Measurements from ENCODE around the gene PTCRA. TPM values are rescaled to one million over a fixed set of nuclear protein-coding genes. Genes with fewer than 3 reads are reported as not detected.
"Not testable (repeated sequence)": the region's sequence is repeated elsewhere in the genome, so short reads cannot be mapped to it uniquely, and the experiment has no call there.

PTCRA gene
- total RNA-seq, 1 experiment from 2014 or later: not detected

DNA sequence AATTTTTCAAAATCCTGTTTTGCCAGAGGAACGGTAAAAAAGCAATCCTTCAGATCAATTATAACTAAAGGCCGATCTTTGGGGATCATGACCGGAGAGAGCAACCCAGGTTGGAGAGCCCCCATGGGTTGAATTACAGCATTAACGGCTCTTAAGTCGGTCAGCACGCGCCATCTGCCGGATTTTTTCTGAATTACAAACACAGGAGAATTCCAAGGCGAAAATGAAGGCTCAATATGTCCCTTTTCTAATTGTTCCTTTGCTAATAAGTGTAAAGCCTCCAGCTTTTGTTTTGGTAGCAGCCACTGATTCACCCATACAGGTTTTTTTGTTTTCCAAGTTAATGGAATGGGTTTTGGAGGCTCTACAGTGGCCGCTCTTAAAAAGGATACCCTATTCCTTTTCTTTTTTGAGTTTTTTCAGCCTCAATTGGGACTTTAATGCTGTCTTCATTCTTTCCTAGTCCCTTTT lies 16.9 kb upstream of the PTCRA start:
- ChIA-PET POLR2A (ENCODE audit: unreplicated experiment) (no interaction called here), CTCF (interaction anchor here (0.7 kb wide), 1 partner anchor 18 kb away, joined by 3 read pairs; no protein-coding TSS in a partner anchor)
- TF ChIP-seq EZH2phosphoT487 (IDR thresholded peaks at IDR 0.05; ENCODE audit: borderline replicate concordance, low read length): no peak
- TF ChIP-seq, protein P1, sequence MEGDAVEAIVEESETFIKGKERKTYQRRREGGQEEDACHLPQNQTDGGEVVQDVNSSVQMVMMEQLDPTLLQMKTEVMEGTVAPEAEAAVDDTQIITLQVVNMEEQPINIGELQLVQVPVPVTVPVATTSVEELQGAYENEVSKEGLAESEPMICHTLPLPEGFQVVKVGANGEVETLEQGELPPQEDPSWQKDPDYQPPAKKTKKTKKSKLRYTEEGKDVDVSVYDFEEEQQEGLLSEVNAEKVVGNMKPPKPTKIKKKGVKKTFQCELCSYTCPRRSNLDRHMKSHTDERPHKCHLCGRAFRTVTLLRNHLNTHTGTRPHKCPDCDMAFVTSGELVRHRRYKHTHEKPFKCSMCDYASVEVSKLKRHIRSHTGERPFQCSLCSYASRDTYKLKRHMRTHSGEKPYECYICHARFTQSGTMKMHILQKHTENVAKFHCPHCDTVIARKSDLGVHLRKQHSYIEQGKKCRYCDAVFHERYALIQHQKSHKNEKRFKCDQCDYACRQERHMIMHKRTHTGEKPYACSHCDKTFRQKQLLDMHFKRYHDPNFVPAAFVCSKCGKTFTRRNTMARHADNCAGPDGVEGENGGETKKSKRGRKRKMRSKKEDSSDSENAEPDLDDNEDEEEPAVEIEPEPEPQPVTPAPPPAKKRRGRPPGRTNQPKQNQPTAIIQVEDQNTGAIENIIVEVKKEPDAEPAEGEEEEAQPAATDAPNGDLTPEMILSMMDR (conservative IDR thresholded peaks at IDR 0.05; ENCODE audit: low read depth, low read length): peak; percentile 77
- ATAC-seq (no peak), DNase-seq (peak; percentile 86)
- Histone ChIP-seq H3K79me2 (ENCODE audit: low read length) (no peaks in the 10 kb centered on the region), H3K27me3 (ENCODE audit: low read length) (no peaks in the 10 kb centered on the region), H3K27ac (ENCODE audit: low read length) (no peak overlapping the region), H3K4me1 (ENCODE audit: insufficient read depth, low read length) (peaks cover 16% of the 10 kb centered on the region), H3F3A (ENCODE audit: low read length, unreplicated experiment) (no peaks in the 10 kb centered on the region), H4K20me1 (ENCODE audit: low read length) (no peaks in the 10 kb centered on the region), H3K9me3 (ENCODE audit: low read length) (no peaks in the 10 kb centered on the region), H3K4me2 (ENCODE audit: low read length) (peak overlapping the region; percentile 82), H3K4me3 (ENCODE audit: low read length) (peak overlapping the region; percentile 60), H3K9ac (ENCODE audit: low read length) (peak overlapping the region; percentile 25; the same call in 1 of the 2 replicates), H2AFZ (ENCODE audit: low read length) (peak overlapping the region; percentile 90), H3K9me2 (replicated peaks; ENCODE audit: low read length) (no peaks in the 10 kb centered on the region), H3K36me3 (ENCODE audit: low read depth, low read length) (no peaks in the 10 kb centered on the region)
- BruUV-seq (replicated peaks): no TSS peak
- intact Hi-C loops (cut with micrococcal nuclease): loop anchor here (1.0 kb wide), 1 partner anchor 238 kb away; no protein-coding TSS in a partner anchor

DNA sequence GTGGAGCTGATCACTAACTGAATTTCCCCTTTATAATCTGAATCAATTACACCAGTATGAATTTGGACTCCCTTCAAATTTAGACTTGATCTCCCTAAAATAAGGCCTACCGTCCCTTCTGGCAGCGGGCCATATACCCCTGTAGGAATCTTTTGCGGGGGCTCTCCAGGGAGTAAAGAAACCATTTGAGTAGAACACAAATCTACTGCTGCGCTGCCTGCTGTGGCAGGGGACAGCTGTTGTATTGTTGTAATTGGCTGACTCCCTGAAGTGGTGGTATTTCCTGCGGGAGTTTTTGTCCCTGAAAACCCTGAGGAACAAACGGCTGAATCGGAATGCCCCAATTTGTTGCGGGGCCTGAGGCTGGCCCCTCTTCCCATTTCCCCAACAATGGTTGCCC lies 16.0 kb upstream of the PTCRA start:
- Histone ChIP-seq H3K27me3 (ENCODE audit: low read length) (no peaks in the 10 kb centered on the region), H3K36me3 (ENCODE audit: low read depth, low read length) (no peaks in the 10 kb centered on the region), H3K4me1 (ENCODE audit: insufficient read depth, low read length) (peaks cover 16% of the 10 kb centered on the region), H2AFZ (ENCODE audit: low read length) (peak overlapping the region; percentile 90; the same call in 1 of the 2 replicates), H3K9ac (ENCODE audit: low read length) (no peak overlapping the region), H3K4me3 (ENCODE audit: low read length) (no peak overlapping the region), H3K4me2 (ENCODE audit: low read length) (peak overlapping the region; percentile 82; the same call in 1 of the 2 replicates), H3K79me2 (ENCODE audit: low read length) (no peaks in the 10 kb centered on the region), H3K27ac (ENCODE audit: low read length) (no peak overlapping the region), H4K20me1 (ENCODE audit: low read length) (no peaks in the 10 kb centered on the region), H3F3A (ENCODE audit: low read length, unreplicated experiment) (no peaks in the 10 kb centered on the region), H3K9me3 (ENCODE audit: low read length) (no peaks in the 10 kb centered on the region), H3K9me2 (replicated peaks; ENCODE audit: low read length) (no peaks in the 10 kb centered on the region)
- intact Hi-C loops (cut with micrococcal nuclease): loop anchor here (1.0 to 5.0 kb wide), 3 partner anchors 82 to 243 kb away; partner anchors contain the start of gene PPP2R5D
- ChIA-PET CTCF (interaction anchor here (0.6 kb wide), 1 partner anchor 728 kb away, joined by 3 read pairs; no protein-coding TSS in a partner anchor), POLR2A (ENCODE audit: unreplicated experiment) (no interaction called here)
- TF ChIP-seq EZH2 (IDR thresholded peaks at IDR 0.05; ENCODE audit: low read length, unreplicated experiment) (no peak), EZH2phosphoT487 (IDR thresholded peaks at IDR 0.05; ENCODE audit: borderline replicate concordance, low read length) (no peak)
- TF ChIP-seq, protein P1 (conservative IDR thresholded peaks at IDR 0.05; ENCODE audit: low read depth, low read length): no peak
- no TSS peak for BruUV-seq (replicated peaks)
- DNase-seq: no peak
- no peak for ATAC-seq

DNA sequence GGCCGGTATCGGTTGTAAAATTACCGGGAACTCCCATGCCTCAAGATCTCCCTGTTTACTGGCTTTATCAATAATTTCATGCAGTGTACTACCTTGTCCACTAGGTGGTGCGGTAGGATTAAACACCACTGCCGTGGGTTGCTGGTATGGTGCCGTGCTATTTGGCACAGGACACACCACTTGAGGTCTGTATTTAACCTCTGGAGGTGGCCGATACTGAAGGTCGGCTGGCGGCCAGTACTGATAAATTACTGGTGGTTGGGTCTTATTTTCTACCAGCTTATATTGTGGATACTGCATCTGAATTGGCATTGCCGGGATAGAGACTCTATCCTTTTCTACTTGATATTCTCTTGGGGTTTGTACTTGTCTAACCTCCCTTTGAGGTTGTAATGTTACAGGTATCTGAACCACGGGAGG lies 14.3 kb upstream of the PTCRA start:
- no peaks in the 10 kb centered on the region for H3F3A ChIP-seq (ENCODE audit: low read length, unreplicated experiment)
- ChIA-PET CTCF (no interaction called here), POLR2A (ENCODE audit: unreplicated experiment) (interaction anchor here (0.7 kb wide), 1 partner anchor 1372 kb away, joined by 4 read pairs; no protein-coding TSS in a partner anchor)
- H3K27me3 ChIP-seq (ENCODE audit: low read length): no peaks in the 10 kb centered on the region
- H2AFZ ChIP-seq (ENCODE audit: low read length): peak overlapping the region; percentile 83
- ATAC-seq (peak; percentile 96), DNase-seq (peak; percentile 96)
- no peaks in the 10 kb centered on the region for H3K9me3 ChIP-seq (ENCODE audit: low read length)
- H3K9me2 ChIP-seq (replicated peaks; ENCODE audit: low read length): no peaks in the 10 kb centered on the region
- H3K4me3 ChIP-seq (ENCODE audit: low read length): peak overlapping the region; percentile 55
- TF ChIP-seq, protein P1 (conservative IDR thresholded peaks at IDR 0.05; ENCODE audit: low read depth, low read length): peak; percentile 89
- TF ChIP-seq EZH2phosphoT487 (IDR thresholded peaks at IDR 0.05; ENCODE audit: borderline replicate concordance, low read length): no peak
- no peak overlapping the region for H3K9ac ChIP-seq (ENCODE audit: low read length)
- H3K4me2 ChIP-seq (ENCODE audit: low read length): peak overlapping the region; percentile 80
- intact Hi-C loops (cut with micrococcal nuclease): loop anchor here (1.0 to 5.0 kb wide), 3 partner anchors 59 to 241 kb away; partner anchors contain the start of genes GNMT and PPP2R5D
- H3K36me3 ChIP-seq (ENCODE audit: low read depth, low read length): no peaks in the 10 kb centered on the region
- H3K79me2 ChIP-seq (ENCODE audit: low read length): no peaks in the 10 kb centered on the region
- peaks cover 16% of the 10 kb centered on the region for H3K4me1 ChIP-seq (ENCODE audit: insufficient read depth, low read length)
- no peak overlapping the region for H3K27ac ChIP-seq (ENCODE audit: low read length)
- no TSS peak for BruUV-seq (replicated peaks)
- no peaks in the 10 kb centered on the region for H4K20me1 ChIP-seq (ENCODE audit: low read length)

DNA sequence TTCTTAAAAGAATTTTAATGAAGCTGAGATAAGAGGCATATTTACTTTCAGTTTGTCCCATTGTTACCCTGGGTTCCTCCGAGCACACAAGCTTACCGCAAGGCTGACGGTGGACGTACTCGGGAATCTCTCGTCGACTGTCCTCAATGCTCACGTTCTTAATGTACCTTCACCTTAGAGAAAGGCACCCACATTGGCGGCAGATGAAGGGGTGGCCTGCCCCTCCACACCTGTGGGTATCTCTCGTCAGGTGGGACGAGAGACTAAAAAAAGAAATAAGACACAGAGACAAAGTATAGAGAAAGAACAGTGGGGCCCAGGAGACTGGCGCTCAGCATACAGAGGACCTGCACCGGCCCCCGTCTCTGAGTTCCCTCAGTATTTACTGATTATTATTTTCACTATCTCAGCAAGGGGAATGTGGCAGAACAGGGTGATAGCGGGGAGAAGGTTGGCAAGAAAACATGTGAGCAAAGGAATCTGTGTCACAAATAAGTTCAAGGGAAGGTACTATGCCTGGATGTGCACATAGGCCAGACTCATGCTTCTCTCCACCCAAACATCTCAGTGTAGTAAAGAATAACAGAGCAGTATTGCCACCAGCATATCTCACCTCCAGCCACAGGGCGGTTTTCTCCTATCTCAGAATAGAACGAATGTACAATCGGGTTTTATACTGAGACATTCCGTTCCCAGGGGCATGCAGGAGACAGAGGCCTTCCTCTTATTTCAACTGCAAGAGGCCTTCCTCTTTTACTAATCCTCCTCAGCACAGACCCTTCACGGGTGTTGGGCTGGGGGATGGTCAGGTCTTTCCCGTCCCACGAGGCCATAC lies 13.2 kb upstream of the PTCRA start:
- Histone ChIP-seq H3K4me2 (ENCODE audit: low read length) (peak overlapping the region; percentile 80), H3K4me3 (ENCODE audit: low read length) (peak overlapping the region; percentile 55; the same call in 1 of the 2 replicates), H2AFZ (ENCODE audit: low read length) (peak overlapping the region; percentile 83; the same call in 1 of the 2 replicates), H3K4me1 (ENCODE audit: insufficient read depth, low read length) (peaks cover 16% of the 10 kb centered on the region)
- ATAC-seq; H3K9me2 ChIP-seq (replicated peaks; ENCODE audit: low read length); H3F3A ChIP-seq (ENCODE audit: low read length, unreplicated experiment); H3K79me2 ChIP-seq (ENCODE audit: low read length); H3K27ac ChIP-seq (ENCODE audit: low read length); H3K27me3 ChIP-seq (ENCODE audit: low read length); BruUV-seq (replicated peaks); H3K36me3 ChIP-seq (ENCODE audit: low read depth, low read length); H4K20me1 ChIP-seq (ENCODE audit: low read length); DNase-seq; H3K9me3 ChIP-seq (ENCODE audit: low read length); H3K9ac ChIP-seq (ENCODE audit: low read length); CTCF ChIA-PET: not testable (repeated sequence)
- intact Hi-C loops (cut with micrococcal nuclease): loop anchor here (1.0 to 5.0 kb wide), 2 partner anchors 80 to 107 kb away; partner anchors contain the start of gene PPP2R5D
- POLR2A ChIA-PET (ENCODE audit: unreplicated experiment): interaction anchor here (0.7 kb wide), 1 partner anchor 1371 kb away, joined by 4 read pairs; no protein-coding TSS in a partner anchor

Data from PC-3 (cell line).